ENCODE results near the gene PAPLN. TPM values are rescaled to one million over a fixed set of nuclear protein-coding genes. Genes with fewer than 3 reads are reported as not detected.
A peak's percentile ranks its signal among the peaks of the same experiment; 100 is the strongest.

PAPLN gene
- total and polyA plus RNA-seq, 2 of the 8 experiments (the other 6 are each of a cell fraction or from before 2014, with no cell fraction given), result 14.8 to 25.6 TPM

DNA sequence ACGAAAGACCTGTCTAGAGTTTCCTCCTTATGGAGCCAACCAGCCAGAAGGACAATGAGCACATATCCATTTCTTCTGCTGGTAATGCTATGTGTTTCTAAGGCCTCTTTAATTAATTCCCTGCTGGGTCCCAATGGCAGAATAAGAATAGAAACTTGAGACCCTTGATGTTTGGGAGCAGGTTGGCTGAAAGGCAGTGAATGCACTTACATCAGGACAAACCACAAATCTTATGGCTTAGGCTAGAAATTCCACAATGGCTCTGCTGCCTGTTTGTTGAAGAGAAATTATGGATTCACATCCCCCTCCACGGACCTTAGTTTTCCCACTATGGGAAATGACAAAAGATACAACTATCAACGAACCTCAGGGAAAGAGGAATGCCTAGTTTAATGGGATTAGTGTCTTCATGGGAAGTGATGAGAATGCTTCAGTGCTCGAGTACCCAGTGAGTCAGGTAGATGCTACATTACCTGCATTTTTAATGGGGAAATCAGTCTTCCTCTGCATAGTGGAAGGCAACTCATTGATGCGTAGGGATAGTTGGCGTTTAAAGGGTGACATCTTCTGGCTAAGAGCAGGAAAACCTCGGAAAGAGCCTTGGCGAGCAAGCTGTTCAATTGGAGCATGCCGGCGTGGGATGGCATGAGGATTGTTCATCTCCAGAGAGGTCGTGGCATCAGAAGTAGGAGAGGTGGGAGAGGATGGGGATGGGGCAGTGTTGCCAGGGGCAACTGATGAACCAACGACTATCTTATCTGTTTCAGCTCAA, 46.5 kb downstream of the PAPLN start (continued):
- TF ChIP-seq TBP (IDR thresholded peaks at IDR 0.05; ENCODE audit: low read depth, low read length) (no peak), PHF8 (conservative IDR thresholded peaks at IDR 0.05; ENCODE audit: low read depth, low read length) (no peak), TEAD4 (IDR thresholded peaks at IDR 0.05; ENCODE audit: low read depth, low read length) (no peak), JUN (IDR thresholded peaks at IDR 0.05; ENCODE audit: low read depth, low read length) (no peak), SIRT6 (IDR thresholded peaks at IDR 0.05; ENCODE audit: low read length) (no peak), KDM1A (IDR thresholded peaks at IDR 0.05; ENCODE audit: borderline replicate concordance, low read length) (peak; percentile 22; the same call in 1 of the 2 replicates), SP2 (IDR thresholded peaks at IDR 0.05; ENCODE audit: low read length) (no peak)

Measured in H1 (cell line).